ENCODE measurements around the gene KIFC1. TPM values are rescaled to one million over a fixed set of nuclear protein-coding genes. Genes with fewer than 3 reads are reported as not detected.
A peak's percentile ranks its signal among the peaks of the same experiment; 100 is the strongest.

The KIFC1 gene
- total and polyA plus RNA-seq, 9 of the 15 experiments (the other 6 are each of a cell fraction or from before 2014, with no cell fraction given): 1.3 to 95.2 (median 76.9) TPM

DNA sequence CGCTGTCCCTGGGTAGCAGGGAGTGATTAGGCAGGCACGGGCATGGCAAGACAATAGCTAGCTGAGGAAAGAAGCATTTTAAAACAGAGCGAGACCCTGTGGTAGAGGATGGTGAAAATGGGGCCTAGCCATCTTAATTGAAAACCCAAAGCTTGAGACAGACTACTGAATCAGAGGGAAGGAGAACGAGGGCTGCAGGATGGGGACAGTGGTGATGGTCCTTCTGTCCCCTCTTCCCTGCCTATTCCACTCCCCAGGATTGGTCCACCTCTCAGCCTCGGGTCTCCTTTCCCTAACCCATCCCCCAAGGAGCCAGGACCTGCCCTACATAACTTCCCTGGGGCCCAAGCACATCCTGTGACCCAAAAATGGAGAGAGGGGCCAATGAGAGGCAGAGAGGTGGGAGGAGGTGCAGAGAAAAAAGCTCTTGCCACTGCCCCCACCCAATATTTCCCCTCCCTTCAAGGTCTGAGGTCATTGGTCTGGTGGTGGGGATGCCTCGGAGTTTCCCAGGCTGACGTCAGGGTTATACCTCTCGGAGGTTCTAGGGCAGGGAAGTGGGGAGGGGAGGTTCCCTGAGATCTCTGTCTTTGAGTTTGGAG, 27.2 kb downstream of the KIFC1 start (continued):
- TF ChIP-seq, protein P1, sequence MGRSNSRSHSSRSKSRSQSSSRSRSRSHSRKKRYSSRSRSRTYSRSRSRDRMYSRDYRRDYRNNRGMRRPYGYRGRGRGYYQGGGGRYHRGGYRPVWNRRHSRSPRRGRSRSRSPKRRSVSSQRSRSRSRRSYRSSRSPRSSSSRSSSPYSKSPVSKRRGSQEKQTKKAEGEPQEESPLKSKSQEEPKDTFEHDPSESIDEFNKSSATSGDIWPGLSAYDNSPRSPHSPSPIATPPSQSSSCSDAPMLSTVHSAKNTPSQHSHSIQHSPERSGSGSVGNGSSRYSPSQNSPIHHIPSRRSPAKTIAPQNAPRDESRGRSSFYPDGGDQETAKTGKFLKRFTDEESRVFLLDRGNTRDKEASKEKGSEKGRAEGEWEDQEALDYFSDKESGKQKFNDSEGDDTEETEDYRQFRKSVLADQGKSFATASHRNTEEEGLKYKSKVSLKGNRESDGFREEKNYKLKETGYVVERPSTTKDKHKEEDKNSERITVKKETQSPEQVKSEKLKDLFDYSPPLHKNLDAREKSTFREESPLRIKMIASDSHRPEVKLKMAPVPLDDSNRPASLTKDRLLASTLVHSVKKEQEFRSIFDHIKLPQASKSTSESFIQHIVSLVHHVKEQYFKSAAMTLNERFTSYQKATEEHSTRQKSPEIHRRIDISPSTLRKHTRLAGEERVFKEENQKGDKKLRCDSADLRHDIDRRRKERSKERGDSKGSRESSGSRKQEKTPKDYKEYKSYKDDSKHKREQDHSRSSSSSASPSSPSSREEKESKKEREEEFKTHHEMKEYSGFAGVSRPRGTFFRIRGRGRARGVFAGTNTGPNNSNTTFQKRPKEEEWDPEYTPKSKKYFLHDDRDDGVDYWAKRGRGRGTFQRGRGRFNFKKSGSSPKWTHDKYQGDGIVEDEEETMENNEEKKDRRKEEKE (IDR thresholded peaks at IDR 0.05; ENCODE audit: borderline replicate concordance in 1 of 2, control insufficient read depth in 1 of 2, low read depth in 2 of 2, low read length in 1 of 2): no peak
- TF ChIP-seq ZNF436 (CRISPR knock-in tag; IDR thresholded peaks at IDR 0.05) (no peak), PCBP2 (IDR thresholded peaks at IDR 0.05; ENCODE audit: low read depth, low read length, poor library complexity, severe bottlenecking) (no peak), CHD1 (IDR thresholded peaks at IDR 0.05; ENCODE audit: low read length) (no peak), HNRNPH1 (optimal IDR thresholded peaks at IDR 0.05; ENCODE audit: low read depth, low read length) (no peak), HNRNPLL (IDR thresholded peaks at IDR 0.05; ENCODE audit: low read depth, low read length, poor library complexity, severe bottlenecking) (no peak), RBM15 (IDR thresholded peaks at IDR 0.05; ENCODE audit: insufficient read depth, low read length) (no peak), NBN (IDR thresholded peaks at IDR 0.05; ENCODE audit: low read depth) (no peak), ZNF23 (CRISPR knock-in tag; IDR thresholded peaks at IDR 0.05) (0 out of 2 replicates have a peak, but pooled peaks have one; percentile 60), LEF1 (IDR thresholded peaks at IDR 0.05) (0 out of 2 replicates have a peak, but pooled peaks have one; percentile 11), SRSF1 (IDR thresholded peaks at IDR 0.05; ENCODE audit: low read depth, low read length) (no peak), ZC3H8 (IDR thresholded peaks at IDR 0.05) (no peak), CHCHD3 (CRISPR knock-in tag; IDR thresholded peaks at IDR 0.05) (no peak), ZNF445 (CRISPR knock-in tag; IDR thresholded peaks at IDR 0.05; ENCODE audit: low read depth) (0 out of 2 replicates have a peak, but pooled peaks have one; percentile 15)
- TF ChIP-seq, protein P2, sequence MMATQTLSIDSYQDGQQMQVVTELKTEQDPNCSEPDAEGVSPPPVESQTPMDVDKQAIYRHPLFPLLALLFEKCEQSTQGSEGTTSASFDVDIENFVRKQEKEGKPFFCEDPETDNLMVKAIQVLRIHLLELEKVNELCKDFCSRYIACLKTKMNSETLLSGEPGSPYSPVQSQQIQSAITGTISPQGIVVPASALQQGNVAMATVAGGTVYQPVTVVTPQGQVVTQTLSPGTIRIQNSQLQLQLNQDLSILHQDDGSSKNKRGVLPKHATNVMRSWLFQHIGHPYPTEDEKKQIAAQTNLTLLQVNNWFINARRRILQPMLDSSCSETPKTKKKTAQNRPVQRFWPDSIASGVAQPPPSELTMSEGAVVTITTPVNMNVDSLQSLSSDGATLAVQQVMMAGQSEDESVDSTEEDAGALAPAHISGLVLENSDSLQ (IDR thresholded peaks at IDR 0.05): no peak
- TF ChIP-seq, protein P3, sequence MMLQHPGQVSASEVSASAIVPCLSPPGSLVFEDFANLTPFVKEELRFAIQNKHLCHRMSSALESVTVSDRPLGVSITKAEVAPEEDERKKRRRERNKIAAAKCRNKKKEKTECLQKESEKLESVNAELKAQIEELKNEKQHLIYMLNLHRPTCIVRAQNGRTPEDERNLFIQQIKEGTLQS (IDR thresholded peaks at IDR 0.05): peak; percentile 88
- TF ChIP-seq, protein P3 (CRISPR knock-in tag; conservative IDR thresholded peaks at IDR 0.05): no peak
- TF ChIP-seq, protein P4, sequence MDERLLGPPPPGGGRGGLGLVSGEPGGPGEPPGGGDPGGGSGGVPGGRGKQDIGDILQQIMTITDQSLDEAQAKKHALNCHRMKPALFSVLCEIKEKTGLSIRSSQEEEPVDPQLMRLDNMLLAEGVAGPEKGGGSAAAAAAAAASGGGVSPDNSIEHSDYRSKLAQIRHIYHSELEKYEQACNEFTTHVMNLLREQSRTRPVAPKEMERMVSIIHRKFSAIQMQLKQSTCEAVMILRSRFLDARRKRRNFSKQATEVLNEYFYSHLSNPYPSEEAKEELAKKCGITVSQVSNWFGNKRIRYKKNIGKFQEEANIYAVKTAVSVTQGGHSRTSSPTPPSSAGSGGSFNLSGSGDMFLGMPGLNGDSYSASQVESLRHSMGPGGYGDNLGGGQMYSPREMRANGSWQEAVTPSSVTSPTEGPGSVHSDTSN (CRISPR knock-in tag; IDR thresholded peaks at IDR 0.05; ENCODE audit: low read depth): no peak
- TF ChIP-seq, protein P4 (tag; conservative IDR thresholded peaks at IDR 0.05; ENCODE audit: low read depth): no peak
- TF ChIP-seq, protein P5, sequence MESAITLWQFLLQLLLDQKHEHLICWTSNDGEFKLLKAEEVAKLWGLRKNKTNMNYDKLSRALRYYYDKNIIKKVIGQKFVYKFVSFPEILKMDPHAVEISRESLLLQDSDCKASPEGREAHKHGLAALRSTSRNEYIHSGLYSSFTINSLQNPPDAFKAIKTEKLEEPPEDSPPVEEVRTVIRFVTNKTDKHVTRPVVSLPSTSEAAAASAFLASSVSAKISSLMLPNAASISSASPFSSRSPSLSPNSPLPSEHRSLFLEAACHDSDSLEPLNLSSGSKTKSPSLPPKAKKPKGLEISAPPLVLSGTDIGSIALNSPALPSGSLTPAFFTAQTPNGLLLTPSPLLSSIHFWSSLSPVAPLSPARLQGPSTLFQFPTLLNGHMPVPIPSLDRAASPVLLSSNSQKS (CRISPR knock-in tag; IDR thresholded peaks at IDR 0.05): no peak
